ENCODE measurements around the gene PCNP. TPM values are rescaled to one million over a fixed set of nuclear protein-coding genes. Genes with fewer than 3 reads are reported as not detected.

PCNP gene
- total and polyA plus RNA-seq, 2 donors (not counting 3 experiments of a cell fraction or from before 2014, with no cell fraction given) = 22.7 to 137 TPM

DNA sequence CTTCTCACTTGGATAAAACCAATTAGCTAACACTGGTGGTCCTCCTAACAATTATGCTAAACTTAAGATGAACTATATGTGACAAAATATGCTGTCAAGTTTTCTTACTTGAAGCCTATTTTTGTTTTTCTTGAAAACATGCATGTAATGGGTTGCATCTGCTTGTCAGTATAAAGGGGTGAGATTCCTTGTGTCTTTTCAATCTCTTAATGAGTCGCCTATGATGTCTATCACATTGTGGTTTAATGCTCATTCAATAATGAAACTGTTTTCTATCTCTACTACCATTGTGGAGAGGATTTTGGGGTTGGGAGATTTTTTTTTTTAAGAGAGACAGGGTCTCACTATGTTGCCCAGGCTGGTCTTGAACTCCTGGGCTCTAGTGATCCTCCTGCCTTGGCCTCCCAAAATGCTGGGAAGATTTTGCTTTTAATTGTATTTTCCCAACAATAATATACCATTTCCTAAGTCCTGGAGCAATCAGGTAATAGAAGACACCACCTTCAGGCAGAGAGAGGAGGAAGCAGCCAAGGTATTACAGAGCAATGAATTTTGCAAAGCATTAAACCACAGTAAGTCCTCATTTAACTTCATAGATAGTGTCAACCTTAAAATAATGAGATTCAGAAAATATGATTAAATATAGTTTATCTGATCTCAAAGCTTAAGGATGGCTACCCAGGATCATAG lies 29.7 kb upstream of the PCNP start:
- no peaks in the 10 kb centered on the region for H3K27me3 ChIP-seq (ENCODE audit: control insufficient read depth in 2 of 2, insufficient read depth in 2 of 2, low read length in 2 of 2)
- BruUV-seq (replicated peaks) = no TSS peak
- H3K27ac ChIP-seq (ENCODE audit: insufficient read depth, low read depth, low read length) = no peak overlapping the region
- no peak overlapping the region for H3K9ac ChIP-seq (replicated peaks; ENCODE audit: extremely low read depth, insufficient read depth, low read length)
- FAIRE-seq (no peak), DNase-seq (ENCODE audit: low read depth, low spot score) (no peak)
- CTCF ChIA-PET = interaction anchor here (0.9 kb wide), 1 partner anchor 11 kb away, joined by 3 read pairs; no protein-coding TSS in a partner anchor
- no peaks in the 10 kb centered on the region for H3K9me3 ChIP-seq (replicated peaks; ENCODE audit: control insufficient read depth, insufficient read depth, low read length)
- H3K79me2 ChIP-seq (ENCODE audit: control insufficient read depth, insufficient read depth, low read length) = no peaks in the 10 kb centered on the region
- no peaks in the 10 kb centered on the region for H3K9me1 ChIP-seq (replicated peaks; ENCODE audit: control insufficient read depth, extremely low read depth, insufficient read depth, low read length)
- no peak overlapping the region for H3K4me2 ChIP-seq (ENCODE audit: insufficient read depth, low read length)
- TF ChIP-seq POLR2A (IDR thresholded peaks at IDR 0.05; ENCODE audit: low read depth, low read length) (no peak), POLR2AphosphoS5 (IDR thresholded peaks at IDR 0.05; ENCODE audit: insufficient read depth, low read depth, low read length) (no peak), MYC (IDR thresholded peaks at IDR 0.05; ENCODE audit: low read depth, low read length) (no peak), EZH2 (IDR thresholded peaks at IDR 0.05; ENCODE audit: borderline replicate concordance, low read depth, low read length, severe bottlenecking) (no peak), JUN (IDR thresholded peaks at IDR 0.05; ENCODE audit: borderline replicate concordance, insufficient read depth, insufficient read length, low read depth) (no peak), GATA2 (IDR thresholded peaks at IDR 0.05; ENCODE audit: insufficient read depth, insufficient read length, low read depth, low read length) (no peak), FOS (IDR thresholded peaks at IDR 0.05; ENCODE audit: borderline replicate concordance, insufficient read depth, low read length) (no peak)
- TF ChIP-seq, protein P1, sequence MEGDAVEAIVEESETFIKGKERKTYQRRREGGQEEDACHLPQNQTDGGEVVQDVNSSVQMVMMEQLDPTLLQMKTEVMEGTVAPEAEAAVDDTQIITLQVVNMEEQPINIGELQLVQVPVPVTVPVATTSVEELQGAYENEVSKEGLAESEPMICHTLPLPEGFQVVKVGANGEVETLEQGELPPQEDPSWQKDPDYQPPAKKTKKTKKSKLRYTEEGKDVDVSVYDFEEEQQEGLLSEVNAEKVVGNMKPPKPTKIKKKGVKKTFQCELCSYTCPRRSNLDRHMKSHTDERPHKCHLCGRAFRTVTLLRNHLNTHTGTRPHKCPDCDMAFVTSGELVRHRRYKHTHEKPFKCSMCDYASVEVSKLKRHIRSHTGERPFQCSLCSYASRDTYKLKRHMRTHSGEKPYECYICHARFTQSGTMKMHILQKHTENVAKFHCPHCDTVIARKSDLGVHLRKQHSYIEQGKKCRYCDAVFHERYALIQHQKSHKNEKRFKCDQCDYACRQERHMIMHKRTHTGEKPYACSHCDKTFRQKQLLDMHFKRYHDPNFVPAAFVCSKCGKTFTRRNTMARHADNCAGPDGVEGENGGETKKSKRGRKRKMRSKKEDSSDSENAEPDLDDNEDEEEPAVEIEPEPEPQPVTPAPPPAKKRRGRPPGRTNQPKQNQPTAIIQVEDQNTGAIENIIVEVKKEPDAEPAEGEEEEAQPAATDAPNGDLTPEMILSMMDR (IDR thresholded peaks at IDR 0.05; ENCODE audit: extremely low read depth in 1 of 2, insufficient read depth in 1 of 2, low read depth in 1 of 2, low read length in 2 of 2) = no peak
- TF ChIP-seq, protein P2, sequence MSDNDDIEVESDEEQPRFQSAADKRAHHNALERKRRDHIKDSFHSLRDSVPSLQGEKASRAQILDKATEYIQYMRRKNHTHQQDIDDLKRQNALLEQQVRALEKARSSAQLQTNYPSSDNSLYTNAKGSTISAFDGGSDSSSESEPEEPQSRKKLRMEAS (IDR thresholded peaks at IDR 0.05; ENCODE audit: insufficient read depth, insufficient read length) = no peak
- dilution Hi-C loops (cut with MboI; ENCODE audit: extremely low pct_ligation_motif_present, low sequenced_read_pairs) (no loop called here), intact Hi-C loops (cut with micrococcal nuclease) (no loop called here)
- no peaks in the 10 kb centered on the region for H3K4me1 ChIP-seq (ENCODE audit: control insufficient read depth, extremely low read depth, insufficient read depth, low read length)
- no peaks in the 10 kb centered on the region for H3K36me3 ChIP-seq (ENCODE audit: control insufficient read depth in 2 of 2, extremely low read depth in 1 of 2, insufficient read depth in 2 of 2, low read length in 2 of 2)
- no peaks in the 10 kb centered on the region for H4K20me1 ChIP-seq (replicated peaks; ENCODE audit: control insufficient read depth, extremely low read depth, insufficient read depth, low read length)
- H2AFZ ChIP-seq (ENCODE audit: low read depth, low read length) = no peak overlapping the region
- POLR2A ChIA-PET = interaction anchor here (0.6 kb wide), 1 partner anchor 20 kb away, joined by 13 read pairs; no protein-coding TSS in a partner anchor
- H3K4me3 ChIP-seq (replicated peaks in 1 of 3; ENCODE audit: insufficient read depth in 1 of 3, low read depth in 1 of 3, low read length in 3 of 3) = no peak overlapping the region
